Kidney (tissue), 14 donors: ENCODE measurements around the gene SOX12. TPM values are rescaled to one million over a fixed set of nuclear protein-coding genes. Genes with fewer than 3 reads are reported as not detected.

Experiments used
- DNase-seq, 5 donors: peaks; one replicate each; pipeline ENCODE4 v3.0.0-alpha.2; 2013 to 2020
- FAIRE-seq: peaks from 2 replicates; lab custom pipeline; 2012; peaks lifted over from hg19 to GRCh38; lab: Jason Lieb, UNC
- H3K27ac ChIP-seq, 2 donors: one replicate each; pipeline ENCODE4 v1.7.0; 2013; ENCODE audit warnings: low read depth in 2 of 2, low read length in 2 of 2, inconsistent platforms in 1 of 2
- H3K27me3 ChIP-seq: one replicate; pipeline ENCODE4 v1.7.1; 2013; ENCODE audit warnings: low read length, inconsistent platforms; ENCODE audit not compliant: control insufficient read depth, insufficient read depth
- H3K36me3 ChIP-seq, 3 donors: one replicate each; pipeline versions ENCODE4 v1.7.0 to v1.7.1; 2013; ENCODE audit warnings: low read length in 3 of 3, control low read depth in 1 of 3, inconsistent platforms in 1 of 3; ENCODE audit not compliant: insufficient read depth in 3 of 3, control insufficient read depth in 2 of 3
- H3K4me1 ChIP-seq, 3 donors: one replicate each; pipeline versions ENCODE4 v1.7.0 to v1.7.1; 2013; ENCODE audit warnings: low read length in 3 of 3, inconsistent platforms in 1 of 3, low read depth in 1 of 3; ENCODE audit not compliant: control insufficient read depth in 2 of 3, insufficient read depth in 2 of 3
- H3K4me3 ChIP-seq, 3 donors: one replicate each; pipeline versions ENCODE4 v1.7.0 to v1.8.1; 2013; ENCODE audit warnings: low read length in 3 of 3, control low read depth in 1 of 3, inconsistent platforms in 1 of 3
- H3K9ac ChIP-seq, 3 donors: one replicate each; pipeline versions ENCODE4 v1.7.0 to v1.7.1; 2013; ENCODE audit warnings: low read length in 3 of 3, control low read depth in 1 of 3, inconsistent platforms in 1 of 3
- H3K9me3 ChIP-seq, 3 donors: one replicate each; pipeline versions ENCODE4 v1.7.0 to v1.7.1; 2013; ENCODE audit warnings: low read length in 3 of 3, control low read depth in 1 of 3, inconsistent platforms in 1 of 3; ENCODE audit not compliant: control insufficient read depth in 2 of 3, insufficient read depth in 1 of 3
- CTCF ChIP-seq: IDR thresholded peaks from 3 replicates; pipeline ENCODE4 v1.5.1; 2012; ENCODE audit warnings: mild to moderate bottlenecking, moderate library complexity, borderline replicate concordance; ENCODE audit not compliant: insufficient read depth; ENCODE audit errors: extremely low read depth
- intact Hi-C: fragments of 100-400 bp; cut with DNase I; formaldehyde crosslinking; loops from one replicate; pipeline ENCODE4 v1.11.1; 2022
- polyA plus RNA-seq: library from polyadenylated mRNA; stranded (reverse); fragments of 350-450 nt; fragmentation: Illumina TruSeq; extraction: RNeasy Lipid Tissue Mini Kit (QIAGEN cat#74804); gene quantifications from one replicate; pipeline ENCODE4 v1.2.3, GENCODE V29; 2014; ENCODE audit warnings: low read depth, low replicate concordance; ENCODE audit not compliant: insufficient read depth
- total RNA-seq: library from RNA; stranded (reverse); fragmentation: NEBNext Ultra II Directional; extraction: Animal tissue kit (Norgen Biotek cat#: 25700); gene quantifications from one replicate; pipeline ENCODE4 v1.2.1, GENCODE V29; 2021
- donor health status: control.
- donor health status: control.
- donor health status: control.
- donor health status: control.
- donor health status: control.
- donor health status: DM: yes; HTN: yes; CAD: no.
- donor health status: Normal renal cell carcinoma (clear cell type).

The SOX12 gene
- total and polyA plus RNA-seq, 2 donors from 2014 or later: 11.3 to 12.7 TPM

GRCh38 chr20:373171-373890 lies 48.0 kb downstream of the SOX12 start:
- Histone ChIP-seq H3K27ac (no peak overlapping the region), H3K9ac (no peak overlapping the region), H3K4me3 (no peak overlapping the region), H3K9me3 (no peaks in the 10 kb centered on the region), H3K4me1 (peaks cover 0 to 16% (median 7%) of the 10 kb centered on the region in 3 donors), H3K27me3 (no peaks in the 10 kb centered on the region), H3K36me3 (no peaks in the 10 kb centered on the region)
- intact Hi-C loops: no loop called here
- no peak for TF ChIP-seq CTCF
- FAIRE-seq (no peak), DNase-seq (peak in 1 of 5 donors; percentile 76)

GRCh38 chr20:375265-375889 lies 50.0 kb downstream of the SOX12 start:
- peaks cover 0 to 16% (median 7%) of the 10 kb centered on the region in 3 donors for H3K4me1 ChIP-seq
- H3K4me3 ChIP-seq: no peak overlapping the region
- no peak for FAIRE-seq
- TF ChIP-seq CTCF: no peak
- no peak overlapping the region for H3K27ac ChIP-seq
- no peaks in the 10 kb centered on the region for H3K36me3 ChIP-seq
- no peaks in the 10 kb centered on the region for H3K27me3 ChIP-seq
- H3K9ac ChIP-seq: no peak overlapping the region
- H3K9me3 ChIP-seq: no peaks in the 10 kb centered on the region
- intact Hi-C loops: no loop called here
- peak in 1 of 5 donors; percentile 19 for DNase-seq

GRCh38 chr20:376089-376488 lies 50.7 kb downstream of the SOX12 start:
- Histone ChIP-seq H3K36me3 (no peaks in the 10 kb centered on the region), H3K27ac (no peak overlapping the region), H3K9me3 (no peaks in the 10 kb centered on the region), H3K4me3 (no peak overlapping the region), H3K9ac (no peak overlapping the region), H3K4me1 (peaks cover 0 to 16% (median 7%) of the 10 kb centered on the region in 3 donors), H3K27me3 (no peaks in the 10 kb centered on the region)
- intact Hi-C loops: no loop called here
- no peak for FAIRE-seq
- no peak for DNase-seq
- TF ChIP-seq CTCF: no peak
